Measurements from ENCODE around the gene ADORA1. TPM values are rescaled to one million over a fixed set of nuclear protein-coding genes. Genes with fewer than 3 reads are reported as not detected.

ADORA1 gene
- total and polyA plus RNA-seq, 11 donors = 0.81 to 17.8 (median 9.5) TPM

DNA sequence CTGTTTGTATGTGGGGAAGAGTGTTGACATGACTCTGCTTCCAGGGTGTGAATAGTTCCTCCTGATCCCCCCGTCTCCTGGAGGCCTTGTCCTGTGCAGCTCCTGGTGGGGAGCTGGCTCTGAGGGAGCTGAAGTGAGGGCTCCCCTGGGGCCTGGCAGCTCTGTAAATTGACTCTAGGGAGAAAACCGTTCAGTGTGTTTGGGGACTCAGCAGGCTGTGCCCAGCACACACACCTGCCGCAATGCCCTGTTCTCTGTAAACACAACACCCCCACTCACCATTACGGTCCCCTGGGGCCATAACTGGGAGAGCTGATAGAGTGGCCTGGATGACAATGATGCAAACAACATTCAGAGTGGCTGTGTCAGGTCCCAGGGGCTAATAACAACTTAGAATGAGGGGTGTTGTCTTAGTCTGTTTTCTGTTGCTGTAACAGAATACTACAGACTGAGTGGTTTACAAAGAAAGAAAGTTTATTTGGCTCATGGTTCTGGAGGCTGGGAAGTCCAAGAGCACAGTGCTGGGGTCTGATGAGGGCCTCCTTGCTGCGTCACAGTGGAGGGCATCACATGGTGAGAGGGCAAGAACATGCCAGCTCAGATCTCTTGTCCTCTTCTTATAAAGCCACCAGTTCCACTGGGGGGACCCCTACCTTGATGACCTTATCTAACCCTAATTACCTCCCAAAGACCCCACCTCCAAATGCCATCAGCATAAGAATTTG lies 15.3 kb downstream of the ADORA1 start:
- ATAC-seq (no peak), DNase-seq (no peak)
- intact Hi-C loops (cut with DNase I) = no loop called here
- TF ChIP-seq, protein P1, sequence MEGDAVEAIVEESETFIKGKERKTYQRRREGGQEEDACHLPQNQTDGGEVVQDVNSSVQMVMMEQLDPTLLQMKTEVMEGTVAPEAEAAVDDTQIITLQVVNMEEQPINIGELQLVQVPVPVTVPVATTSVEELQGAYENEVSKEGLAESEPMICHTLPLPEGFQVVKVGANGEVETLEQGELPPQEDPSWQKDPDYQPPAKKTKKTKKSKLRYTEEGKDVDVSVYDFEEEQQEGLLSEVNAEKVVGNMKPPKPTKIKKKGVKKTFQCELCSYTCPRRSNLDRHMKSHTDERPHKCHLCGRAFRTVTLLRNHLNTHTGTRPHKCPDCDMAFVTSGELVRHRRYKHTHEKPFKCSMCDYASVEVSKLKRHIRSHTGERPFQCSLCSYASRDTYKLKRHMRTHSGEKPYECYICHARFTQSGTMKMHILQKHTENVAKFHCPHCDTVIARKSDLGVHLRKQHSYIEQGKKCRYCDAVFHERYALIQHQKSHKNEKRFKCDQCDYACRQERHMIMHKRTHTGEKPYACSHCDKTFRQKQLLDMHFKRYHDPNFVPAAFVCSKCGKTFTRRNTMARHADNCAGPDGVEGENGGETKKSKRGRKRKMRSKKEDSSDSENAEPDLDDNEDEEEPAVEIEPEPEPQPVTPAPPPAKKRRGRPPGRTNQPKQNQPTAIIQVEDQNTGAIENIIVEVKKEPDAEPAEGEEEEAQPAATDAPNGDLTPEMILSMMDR (IDR thresholded peaks at IDR 0.05) = no peak
- TF ChIP-seq POLR2A (IDR thresholded peaks at IDR 0.05) = no peak
- WGBS, 4 donors = 85 to 86% (median 85%) methylated on average over 4 to 5 of the region's 5 CpGs
- peaks cover 0 to 15% (median 2%) of the 10 kb centered on the region in 12 donors for H3K4me1 ChIP-seq
- no peaks in the 10 kb centered on the region for H3K36me3 ChIP-seq
- H3K4me3 ChIP-seq = no peak overlapping the region
- no peaks in the 10 kb centered on the region for H3K27me3 ChIP-seq
- H3K9me3 ChIP-seq = no peaks in the 10 kb centered on the region
- no peak overlapping the region for H3K27ac ChIP-seq

DNA sequence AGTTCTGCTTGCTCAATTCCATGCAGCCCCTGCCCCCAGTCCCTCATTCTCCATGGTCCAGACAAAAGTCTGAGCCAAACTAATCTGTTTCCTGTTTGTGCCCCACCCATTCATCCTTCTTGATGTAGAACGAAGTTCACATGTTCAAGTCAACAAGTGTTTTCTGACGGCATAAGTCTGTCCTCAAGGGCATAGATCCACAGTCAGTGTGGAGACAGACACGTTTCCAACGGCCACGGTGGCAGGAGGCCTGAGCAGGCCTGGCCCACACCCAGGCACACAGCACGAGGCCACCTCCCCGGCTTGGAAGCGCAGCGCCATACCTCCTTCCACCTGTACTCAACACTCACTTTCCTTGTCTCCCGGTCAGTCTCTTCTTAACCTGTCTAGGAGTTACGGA lies 16.1 kb downstream of the ADORA1 start:
- Histone ChIP-seq H3K36me3 (no peaks in the 10 kb centered on the region), H3K27me3 (no peaks in the 10 kb centered on the region), H3K4me3 (no peak overlapping the region), H3K9me3 (no peaks in the 10 kb centered on the region), H3K27ac (no peak overlapping the region), H3K4me1 (peaks cover 0 to 15% (median 2%) of the 10 kb centered on the region in 12 donors)
- 51 to 54% (median 54%) methylated on average over 11 of the region's 11 CpGs for WGBS, 4 donors
- intact Hi-C loops (cut with DNase I) = no loop called here
- ATAC-seq (peak; percentile 59 to 86 (median 78)), DNase-seq (no peak)
- TF ChIP-seq, protein P1 (IDR thresholded peaks at IDR 0.05) = no peak
- no peak for TF ChIP-seq POLR2A (IDR thresholded peaks at IDR 0.05)

DNA sequence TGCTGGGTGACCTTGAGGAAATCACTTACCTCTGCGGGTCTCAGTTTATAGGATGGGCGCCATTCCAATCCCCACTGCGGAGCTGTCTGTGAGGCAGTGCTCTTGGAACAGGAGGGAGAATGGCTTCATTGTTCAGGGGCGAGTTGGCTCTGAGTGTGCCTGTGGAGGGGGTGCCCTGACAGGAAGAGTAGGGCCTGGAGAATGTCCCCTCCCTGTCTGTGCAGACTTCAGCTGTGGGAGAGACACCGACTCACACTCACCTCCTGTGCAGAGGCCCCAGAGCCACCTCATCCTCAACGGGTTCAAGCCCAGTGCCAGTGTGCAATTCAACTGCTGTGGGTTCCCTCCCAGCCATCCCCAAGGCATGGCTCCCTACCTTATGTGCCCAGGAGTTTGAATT lies 17.1 kb downstream of the ADORA1 start:
- H3K27ac ChIP-seq = no peak overlapping the region
- H3K4me3 ChIP-seq = no peak overlapping the region
- no peaks in the 10 kb centered on the region for H3K27me3 ChIP-seq
- H3K4me1 ChIP-seq = peaks cover 0 to 15% (median 2%) of the 10 kb centered on the region in 12 donors
- H3K36me3 ChIP-seq = no peaks in the 10 kb centered on the region
- no peaks in the 10 kb centered on the region for H3K9me3 ChIP-seq
- ATAC-seq (peak in 2 of 4 donors; percentile 8 to 19), DNase-seq (no peak)
- intact Hi-C loops (cut with DNase I) = no loop called here
- WGBS, 4 donors = 31 to 46% (median 37%) methylated on average over 5 to 6 of the region's 6 CpGs
- no peak for TF ChIP-seq POLR2A (IDR thresholded peaks at IDR 0.05)
- TF ChIP-seq, protein P1 (IDR thresholded peaks at IDR 0.05) = no peak

DNA sequence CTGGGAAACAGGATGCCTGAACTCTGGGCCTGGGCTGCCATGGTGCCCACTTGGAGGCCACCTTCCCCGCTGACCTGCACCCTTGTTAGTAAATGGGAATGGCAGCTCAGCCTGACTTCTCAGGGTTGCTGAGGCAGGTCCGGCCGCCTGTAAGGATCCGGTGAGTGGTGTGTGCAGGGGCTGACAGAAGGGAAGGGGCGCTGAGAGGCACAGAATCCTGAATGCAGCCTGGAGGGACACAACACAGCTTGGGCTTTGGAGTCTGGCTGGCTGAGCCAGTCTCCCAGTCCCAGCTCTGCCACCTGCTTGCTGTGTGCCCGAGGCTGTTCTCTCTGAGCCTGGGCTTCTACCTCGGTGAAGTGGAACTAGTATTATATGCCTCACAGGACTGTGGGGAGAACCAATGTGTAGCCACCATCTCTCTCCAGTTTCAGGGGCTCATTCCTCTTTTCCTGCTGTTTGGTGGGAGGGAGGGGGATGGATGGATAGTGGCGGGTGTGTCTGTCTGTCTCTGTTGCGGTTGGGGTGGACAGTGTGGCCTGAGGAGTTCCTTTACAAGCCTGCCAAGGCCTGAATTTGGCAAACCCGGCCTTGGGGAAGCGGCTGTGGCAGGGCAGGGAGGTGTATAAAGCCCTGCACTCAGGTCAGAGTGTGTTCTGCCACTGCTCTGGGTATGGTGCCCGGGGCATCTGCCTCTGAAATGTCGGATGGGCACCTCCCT lies 18.0 kb downstream of the ADORA1 start:
- no peak overlapping the region for H3K27ac ChIP-seq
- TF ChIP-seq, protein P1 (IDR thresholded peaks at IDR 0.05) = no peak
- TF ChIP-seq POLR2A (IDR thresholded peaks at IDR 0.05) = no peak
- no peak for ATAC-seq
- 82 to 93% (median 89%) methylated on average over 13 of the region's 13 CpGs for WGBS, 4 donors
- no peaks in the 10 kb centered on the region for H3K36me3 ChIP-seq
- H3K27me3 ChIP-seq = no peaks in the 10 kb centered on the region
- intact Hi-C loops (cut with DNase I) = no loop called here
- H3K9me3 ChIP-seq = no peaks in the 10 kb centered on the region
- no peak overlapping the region for H3K4me3 ChIP-seq
- peaks cover 0 to 15% (median 2%) of the 10 kb centered on the region in 12 donors for H3K4me1 ChIP-seq
- peak in 1 of 5 donors; percentile 22 for DNase-seq

Measured in heart left ventricle (tissue), 16 donors.